HepG2 (cell line): ENCODE results near the gene FGD5. TPM values are rescaled to one million over a fixed set of nuclear protein-coding genes. Genes with fewer than 3 reads are reported as not detected.

Experiments
- ATAC-seq: fragments of 200-7000 bp; cut with Tn5 transposase; 3 replicates; pipeline ENCODE4 v1.9.1; 2020; ENCODE audit warnings: mild to moderate bottlenecking, moderate library complexity
- BruUV-seq: library from RNA; stranded (reverse); fragments of 400-500 nt; replicated peaks from 2 replicates; lab custom pipeline; 2021; lab: Mats Ljungman, UMichigan
- CTCF ChIA-PET: fragments of 300-600 bp; formaldehyde crosslinking; extraction: SDS; loops from one replicate; lab custom pipeline; 2021; ENCODE audit warnings: low total read pairs, inconsistent platforms, low intra/inter-chr PET ratio; lab: Yijun Ruan, JAX
- POLR2A ChIA-PET: fragments of 350-600 bp; sonication (Branson Sonifier 250); formaldehyde crosslinking; loops from one replicate; lab custom pipeline; 2020; ENCODE audit warnings: antibody characterized with exemption, inconsistent platforms; lab: Yijun Ruan, JAX
- DNase-seq: peaks from one replicate; pipeline ENCODE4 v3.0.0-alpha.2; 2015; ENCODE audit warnings: low spot score
- FAIRE-seq: peaks from 3 replicates; lab custom pipeline; 2011; peaks lifted over from hg19 to GRCh38; lab: Jason Lieb, UNC
- H2AFZ ChIP-seq: one replicate; pipeline ENCODE4 v1.6.1; 2011; ENCODE audit warnings: low read length, inconsistent platforms
- H3K27ac ChIP-seq: fragments of 300-600 bp; 3 replicates; pipeline ENCODE4 v1.8.0; 2011; ENCODE audit warnings: mixed run types, mild to moderate bottlenecking, mixed read lengths, low read length, inconsistent platforms; ENCODE audit not compliant: insufficient read depth; ENCODE audit errors: extremely low read length
- H3K27me3 ChIP-seq, 2 experiments: fragments of 200-600 bp in 1 of 2; 2 replicates in 1 of 2; 3 replicates in 1 of 2; pipeline versions ENCODE4 v1.6.0 to v1.8.0; 2011; ENCODE audit warnings: low read length in 2 of 2, mild to moderate bottlenecking in 2 of 2, moderate library complexity in 2 of 2, inconsistent platforms in 1 of 2; ENCODE audit not compliant: insufficient read depth in 2 of 2, control insufficient read depth in 1 of 2
- H3K36me3 ChIP-seq, 2 experiments: fragments of 200-600 bp in 1 of 2; replicated peaks in 1 of 2; 2 replicates in 1 of 2; 3 replicates in 1 of 2; pipeline versions ENCODE4 v1.5.1 to v1.8.0; 2011; ENCODE audit warnings: low read length in 2 of 2, inconsistent platforms in 1 of 2; ENCODE audit not compliant: insufficient read depth in 2 of 2, control insufficient read depth in 1 of 2
- H3K4me1 ChIP-seq: 2 replicates; pipeline ENCODE4 v1.5.1; 2012; ENCODE audit warnings: low read length, inconsistent platforms; ENCODE audit not compliant: insufficient read depth
- H3K4me2 ChIP-seq: 2 replicates; pipeline ENCODE4 v1.6.0; 2011; ENCODE audit warnings: low read depth, low read length, inconsistent platforms
- H3K4me3 ChIP-seq, 3 experiments: fragments of 200-600 bp in 1 of 3; sonication (generic), shearing (Covaris generic) in 1 of 3; replicated peaks in 1 of 3; 2 replicates each; pipeline ENCODE4 v1.5.1; 2011 to 2016; ENCODE audit warnings: low read length in 3 of 3, inconsistent platforms in 2 of 3, low read depth in 2 of 3, mild to moderate bottlenecking in 2 of 3, control low read depth in 1 of 3, mixed read lengths in 1 of 3; ENCODE audit not compliant: insufficient read depth in 1 of 3
- H3K79me2 ChIP-seq: one replicate; pipeline ENCODE4 v1.6.1; 2011; ENCODE audit warnings: low read length, inconsistent platforms; ENCODE audit not compliant: insufficient read depth
- H3K9ac ChIP-seq: 2 replicates; pipeline ENCODE4 v1.6.0; 2011; ENCODE audit warnings: mild to moderate bottlenecking, low read depth, low read length, inconsistent platforms; ENCODE audit not compliant: insufficient read depth
- H3K9me3 ChIP-seq: 2 replicates; pipeline ENCODE4 v1.5.1; 2012; ENCODE audit warnings: mild to moderate bottlenecking, low read length
- H4K20me1 ChIP-seq: 2 replicates; pipeline ENCODE4 v1.6.0; 2011; ENCODE audit warnings: inconsistent platforms, mild to moderate bottlenecking, low read length, moderate library complexity; ENCODE audit not compliant: insufficient read depth
- BHLHE40 ChIP-seq: IDR thresholded peaks from 2 replicates; pipeline ENCODE4 v1.6.1; 2011; ENCODE audit warnings: low read length, improper control_type of control experiment
- DNMT1 ChIP-seq: sonication (generic); formaldehyde crosslinking; IDR thresholded peaks from 2 replicates; pipeline ENCODE4 v1.5.1; 2020; ENCODE audit warnings: mild to moderate bottlenecking, missing genetic modification reagents
- ISX ChIP-seq: sonication (generic); formaldehyde crosslinking; conservative IDR thresholded peaks from 2 replicates; pipeline ENCODE4 v1.5.0; 2020; ENCODE audit warnings: missing genetic modification reagents
- RAD21 ChIP-seq: fragments of 450-650 bp; formaldehyde crosslinking; IDR thresholded peaks from 2 replicates; pipeline ENCODE4 v1.5.0; 2020; ENCODE audit warnings: mild to moderate bottlenecking
- SAP130 ChIP-seq: IDR thresholded peaks from 2 replicates; pipeline ENCODE4 v1.6.1; 2016; ENCODE audit warnings: low read depth
- SOX13 ChIP-seq, 3 experiments: fragments of 450-650 bp in 1 of 3; sonication (generic) in 1 of 3; formaldehyde crosslinking in 1 of 3; IDR thresholded peaks in 2 of 3; conservative IDR thresholded peaks in 1 of 3; 2 replicates each; pipeline versions ENCODE4 v1.5.0 to v1.6.1; 2016 to 2020; ENCODE audit warnings: antibody characterized with exemption in 1 of 3, mild to moderate bottlenecking in 1 of 3, missing compliant biosample characterization in 1 of 3, missing genetic modification reagents in 1 of 3, moderate library complexity in 1 of 3
- ZNF232 ChIP-seq: sonication (generic); formaldehyde crosslinking; IDR thresholded peaks from 2 replicates; pipeline ENCODE4 v1.4.0; 2020; ENCODE audit warnings: missing genetic modification reagents, borderline replicate concordance
- ZNF614 ChIP-seq: IDR thresholded peaks from 2 replicates; pipeline ENCODE4 v1.6.1; 2018; ENCODE audit warnings: missing biosample characterization, missing genetic modification reagents, inconsistent platforms, borderline replicate concordance
- WGBS: methylation state at CpG from one replicate; pipeline ENCODE4 v1.1.6; 2017; ENCODE audit warnings: low lambda C conversion rate; 5-methylcytosine and 5-hydroxymethylcytosine counted together
- in situ Hi-C: cut with HindIII; loops from 2 replicates; pipeline ENCODE4 v1.10.0; 2017; ENCODE audit warnings: low pct_unique_long_range_greater_than_20kb; ENCODE audit not compliant: extremely low pct_ligation_motif_present
- intact Hi-C: fragments of 100-400 bp; cut with micrococcal nuclease; formaldehyde crosslinking; loops from one replicate; pipeline ENCODE4 v1.10.0; 2022; ENCODE audit not compliant: unreplicated experiment
- polyA plus RNA-seq, 8 experiments: library from polyadenylated mRNA; depleted of rRNA in 3 of 8; stranded (reverse) in 7 of 8; unstranded in 1 of 8; fragments of >200 nt; fragmentation: Illumina TruSeq in 4 of 8; extraction: Trizol in 4 of 8; gene quantifications; 2 replicates each; pipeline versions ENCODE4 v1.2.1 to v1.2.3, GENCODE V29; 2011 to 2016; ENCODE audit warnings: low read depth in 4 of 8, missing spikeins in 1 of 8, mixed read lengths in 1 of 8; ENCODE audit not compliant: insufficient read depth in 1 of 8
- total RNA-seq, 5 experiments: library from RNA; depleted of rRNA; stranded (reverse); fragments of >200 nt; fragmentation: Illumina TruSeq; extraction: Trizol; gene quantifications; 2 replicates each; pipeline ENCODE4 v1.2.3, GENCODE V29; 2016; ENCODE audit warnings: low read depth in 1 of 5
- TF ChIP-seq, protein P1 (sequence below): IDR thresholded peaks from 2 replicates; pipeline ENCODE4 v1.6.1; 2016; ENCODE audit warnings: low read depth, control low read depth
- TF ChIP-seq, protein P2 (sequence below): sonication (generic); formaldehyde crosslinking; IDR thresholded peaks from 2 replicates; pipeline ENCODE4 v1.8.0; 2022; ENCODE audit warnings: mild to moderate bottlenecking, missing genetic modification reagents, borderline replicate concordance
- TF ChIP-seq, protein P3 (sequence below), 2 experiments: sonication (generic) in 1 of 2; formaldehyde crosslinking in 1 of 2; IDR thresholded peaks; 2 replicates each; pipeline versions ENCODE4 v1.6.1 to v1.9.0; 2014 to 2022; ENCODE audit warnings: antibody characterized with exemption in 1 of 2, borderline replicate concordance in 1 of 2, inconsistent platforms in 1 of 2, low read depth in 1 of 2, missing genetic modification reagents in 1 of 2

The FGD5 gene
- total and polyA plus RNA-seq, 2 of the 13 experiments (the other 11 are each of a cell fraction or from before 2014, with no cell fraction given): 0.17 TPM; not detected in 1

DNA sequence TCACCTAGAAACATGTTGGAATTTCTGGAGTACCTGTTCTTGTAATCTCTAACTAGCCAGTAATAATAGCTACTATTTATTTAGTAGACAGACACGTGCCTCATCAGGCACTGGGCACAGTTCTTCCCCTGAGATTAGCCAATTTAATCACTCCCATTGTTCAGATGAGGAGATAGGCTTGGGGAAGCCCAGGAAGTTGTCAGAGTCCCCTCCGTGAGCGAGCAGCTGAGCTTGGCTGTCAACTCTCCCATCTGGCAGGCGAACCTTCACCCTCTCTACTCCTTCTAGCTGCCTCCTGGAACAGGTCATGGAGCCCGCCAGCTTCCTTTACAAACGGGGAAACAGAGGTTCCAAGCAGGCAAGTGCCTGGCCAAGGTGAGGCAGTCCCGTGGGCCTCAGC, 31.1 kb upstream of the FGD5 start (continued):
- TF ChIP-seq BHLHE40 (peak; percentile 39; the same call in 1 of the 2 replicates), SAP130 (peak; percentile 34; the same call in 1 of the 2 replicates), ZNF614 (no peak), ZNF232 (CRISPR knock-in tag) (no peak), ISX (CRISPR knock-in tag) (no peak), SOX13 (IDR thresholded peaks at IDR 0.05) (no peak), SOX13 (CRISPR knock-in tag; conservative IDR thresholded peaks at IDR 0.05 in 1 of 2, IDR thresholded peaks at IDR 0.05 in 1 of 2) (peak in 1 of 2 experiments; percentile 73; a peak in 2 of 4 replicates), RAD21 (CRISPR knock-in tag) (no peak)
- TF ChIP-seq, protein P1, sequence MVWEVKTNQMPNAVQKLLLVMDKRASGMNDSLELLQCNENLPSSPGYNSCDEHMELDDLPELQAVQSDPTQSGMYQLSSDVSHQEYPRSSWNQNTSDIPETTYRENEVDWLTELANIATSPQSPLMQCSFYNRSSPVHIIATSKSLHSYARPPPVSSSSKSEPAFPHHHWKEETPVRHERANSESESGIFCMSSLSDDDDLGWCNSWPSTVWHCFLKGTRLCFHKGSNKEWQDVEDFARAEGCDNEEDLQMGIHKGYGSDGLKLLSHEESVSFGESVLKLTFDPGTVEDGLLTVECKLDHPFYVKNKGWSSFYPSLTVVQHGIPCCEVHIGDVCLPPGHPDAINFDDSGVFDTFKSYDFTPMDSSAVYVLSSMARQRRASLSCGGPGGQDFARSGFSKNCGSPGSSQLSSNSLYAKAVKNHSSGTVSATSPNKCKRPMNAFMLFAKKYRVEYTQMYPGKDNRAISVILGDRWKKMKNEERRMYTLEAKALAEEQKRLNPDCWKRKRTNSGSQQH (CRISPR knock-in tag): no peak

DNA sequence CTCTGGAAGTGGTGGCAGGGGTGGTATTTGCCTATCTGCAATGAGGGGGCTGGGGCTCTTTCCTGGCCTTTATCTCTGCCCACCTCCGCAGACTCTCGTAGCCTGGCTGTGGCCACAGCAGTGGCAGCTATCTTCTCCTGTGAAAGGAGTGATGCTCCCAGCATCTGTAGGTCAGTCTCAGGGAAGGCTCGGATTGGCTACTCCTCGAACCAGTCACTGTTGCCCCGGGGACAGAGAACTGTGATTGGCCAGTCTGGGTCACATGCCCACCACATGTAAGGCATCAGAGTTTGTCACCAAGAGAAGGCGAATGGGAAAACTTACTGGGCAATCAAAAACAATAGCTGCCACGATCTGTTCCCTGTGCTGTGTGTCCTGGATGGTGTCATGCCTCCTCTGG, 30.1 kb upstream of the FGD5 start:
- Histone ChIP-seq H3K4me1 (peaks cover 28% of the 10 kb centered on the region), H3K4me3 (no peak overlapping the region), H3K9ac (no peak overlapping the region), H3K27ac (no peak overlapping the region), H3K79me2 (no peaks in the 10 kb centered on the region), H3K4me2 (no peak overlapping the region), H3K9me3 (no peaks in the 10 kb centered on the region), H3K36me3 (no peaks in the 10 kb centered on the region), H3K27me3 (peaks cover 0 to 6% of the 10 kb centered on the region in 2 experiments; a peak in 1 of 5 replicates), H4K20me1 (no peaks in the 10 kb centered on the region), H2AFZ (no peak overlapping the region)
- intact Hi-C loops (no loop called here), in situ Hi-C loops (loop anchor here (5.0 kb wide), 1 partner anchor 134 kb away; no protein-coding TSS in a partner anchor)
- DNase-seq (no peak), ATAC-seq (no peak), FAIRE-seq (no peak)
- no TSS peak for BruUV-seq
- 40% methylated on average over 2 of the region's 7 CpGs for WGBS
- ChIA-PET CTCF (no interaction called here), POLR2A (no interaction called here)
- TF ChIP-seq, protein P2, sequence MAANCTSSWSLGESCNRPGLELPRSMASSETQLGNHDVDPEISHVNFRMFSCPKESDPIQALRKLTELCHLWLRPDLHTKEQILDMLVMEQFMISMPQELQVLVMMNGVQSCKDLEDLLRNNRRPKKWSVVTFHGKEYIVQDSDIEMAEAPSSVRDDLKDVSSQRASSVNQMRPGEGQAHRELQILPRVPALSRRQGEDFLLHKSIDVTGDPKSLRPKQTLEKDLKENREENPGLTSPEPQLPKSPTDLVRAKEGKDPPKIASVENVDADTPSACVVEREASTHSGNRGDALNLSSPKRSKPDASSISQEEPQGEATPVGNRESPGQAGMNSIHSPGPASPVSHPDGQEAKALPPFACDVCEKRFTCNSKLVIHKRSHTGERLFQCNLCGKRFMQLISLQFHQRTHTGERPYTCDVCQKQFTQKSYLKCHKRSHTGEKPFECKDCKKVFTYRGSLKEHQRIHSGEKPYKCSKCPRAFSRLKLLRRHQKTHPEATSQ: no peak
- TF ChIP-seq, protein P3, sequence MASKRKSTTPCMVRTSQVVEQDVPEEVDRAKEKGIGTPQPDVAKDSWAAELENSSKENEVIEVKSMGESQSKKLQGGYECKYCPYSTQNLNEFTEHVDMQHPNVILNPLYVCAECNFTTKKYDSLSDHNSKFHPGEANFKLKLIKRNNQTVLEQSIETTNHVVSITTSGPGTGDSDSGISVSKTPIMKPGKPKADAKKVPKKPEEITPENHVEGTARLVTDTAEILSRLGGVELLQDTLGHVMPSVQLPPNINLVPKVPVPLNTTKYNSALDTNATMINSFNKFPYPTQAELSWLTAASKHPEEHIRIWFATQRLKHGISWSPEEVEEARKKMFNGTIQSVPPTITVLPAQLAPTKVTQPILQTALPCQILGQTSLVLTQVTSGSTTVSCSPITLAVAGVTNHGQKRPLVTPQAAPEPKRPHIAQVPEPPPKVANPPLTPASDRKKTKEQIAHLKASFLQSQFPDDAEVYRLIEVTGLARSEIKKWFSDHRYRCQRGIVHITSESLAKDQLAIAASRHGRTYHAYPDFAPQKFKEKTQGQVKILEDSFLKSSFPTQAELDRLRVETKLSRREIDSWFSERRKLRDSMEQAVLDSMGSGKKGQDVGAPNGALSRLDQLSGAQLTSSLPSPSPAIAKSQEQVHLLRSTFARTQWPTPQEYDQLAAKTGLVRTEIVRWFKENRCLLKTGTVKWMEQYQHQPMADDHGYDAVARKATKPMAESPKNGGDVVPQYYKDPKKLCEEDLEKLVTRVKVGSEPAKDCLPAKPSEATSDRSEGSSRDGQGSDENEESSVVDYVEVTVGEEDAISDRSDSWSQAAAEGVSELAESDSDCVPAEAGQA (IDR thresholded peaks at IDR 0.05; ENCODE audit: low read depth): no peak
- TF ChIP-seq, protein P3 (CRISPR knock-in tag; IDR thresholded peaks at IDR 0.05; ENCODE audit: borderline replicate concordance): no peak
- no peak for TF ChIP-seq DNMT1 (CRISPR knock-in tag)
